ENCODE measurements around the gene PDZD2.
"Not testable (repeated sequence)": the region's sequence is repeated elsewhere in the genome, so short reads cannot be mapped to it uniquely, and the experiment has no call there.

DNA sequence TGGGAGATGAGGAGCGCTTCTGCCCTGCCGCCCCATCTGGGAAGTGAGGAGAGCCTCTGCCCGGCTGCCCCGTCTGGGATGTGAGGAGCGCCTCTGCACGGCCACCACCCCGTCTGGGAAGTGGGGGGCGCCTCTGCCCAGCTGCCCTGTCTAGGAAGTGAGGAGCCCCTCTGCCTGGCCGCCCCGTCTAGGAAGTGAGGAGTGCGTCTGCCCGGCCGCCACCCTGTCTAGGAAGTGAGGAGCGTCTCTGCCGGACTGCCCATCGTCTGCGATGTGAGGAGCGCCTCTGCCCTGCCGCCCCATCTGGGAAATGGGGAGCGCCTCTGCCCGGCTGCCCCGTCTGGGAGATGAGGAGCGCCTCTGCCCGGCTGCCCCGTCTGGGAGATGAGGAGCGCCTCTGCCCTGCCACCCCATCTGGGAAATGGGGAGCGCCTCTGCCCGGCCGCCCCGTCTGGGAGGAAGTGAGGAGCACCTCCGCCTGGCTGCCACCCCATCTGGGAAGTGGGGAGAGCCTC, 401.3 kb downstream of the PDZD2 start:
- TF ChIP-seq POLR2A (IDR thresholded peaks at IDR 0.05): not testable (repeated sequence)
- TF ChIP-seq, protein P1, sequence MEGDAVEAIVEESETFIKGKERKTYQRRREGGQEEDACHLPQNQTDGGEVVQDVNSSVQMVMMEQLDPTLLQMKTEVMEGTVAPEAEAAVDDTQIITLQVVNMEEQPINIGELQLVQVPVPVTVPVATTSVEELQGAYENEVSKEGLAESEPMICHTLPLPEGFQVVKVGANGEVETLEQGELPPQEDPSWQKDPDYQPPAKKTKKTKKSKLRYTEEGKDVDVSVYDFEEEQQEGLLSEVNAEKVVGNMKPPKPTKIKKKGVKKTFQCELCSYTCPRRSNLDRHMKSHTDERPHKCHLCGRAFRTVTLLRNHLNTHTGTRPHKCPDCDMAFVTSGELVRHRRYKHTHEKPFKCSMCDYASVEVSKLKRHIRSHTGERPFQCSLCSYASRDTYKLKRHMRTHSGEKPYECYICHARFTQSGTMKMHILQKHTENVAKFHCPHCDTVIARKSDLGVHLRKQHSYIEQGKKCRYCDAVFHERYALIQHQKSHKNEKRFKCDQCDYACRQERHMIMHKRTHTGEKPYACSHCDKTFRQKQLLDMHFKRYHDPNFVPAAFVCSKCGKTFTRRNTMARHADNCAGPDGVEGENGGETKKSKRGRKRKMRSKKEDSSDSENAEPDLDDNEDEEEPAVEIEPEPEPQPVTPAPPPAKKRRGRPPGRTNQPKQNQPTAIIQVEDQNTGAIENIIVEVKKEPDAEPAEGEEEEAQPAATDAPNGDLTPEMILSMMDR (IDR thresholded peaks at IDR 0.05): not testable (repeated sequence)
